Inferior parietal cortex (tissue), 1 donor: ENCODE measurements around the gene TRMT112.

Experiments used
- DNase-seq: peaks from one replicate; pipeline ENCODE4 v3.0.0-alpha.2; 2016; ENCODE audit errors: extremely low spot score

TRMT112 gene

DNA sequence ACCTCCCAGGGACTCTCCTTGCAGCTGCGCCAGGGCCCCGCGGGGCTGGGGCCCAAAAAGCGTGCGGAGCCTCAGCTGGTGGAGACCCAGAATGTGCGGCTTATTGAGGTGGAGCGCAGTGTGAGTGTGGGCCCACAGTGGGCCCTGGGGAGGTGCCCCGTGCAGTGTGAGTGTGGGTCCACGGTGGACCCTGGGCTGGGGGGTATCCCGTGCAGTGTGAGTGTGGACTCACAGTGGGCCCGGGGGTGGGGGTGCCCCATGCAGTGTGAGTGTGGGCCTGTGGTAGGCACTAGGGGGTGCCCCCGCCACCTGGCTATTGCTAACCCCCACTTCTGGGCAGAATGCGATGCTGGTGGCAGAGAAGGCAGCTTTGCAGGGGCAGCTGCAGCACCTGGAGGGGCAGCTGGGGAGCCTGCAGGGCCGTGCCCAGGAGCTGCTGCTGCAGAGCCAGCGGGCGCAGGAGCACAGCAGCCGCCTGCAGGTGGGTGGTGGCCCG lies 33.8 kb upstream of the TRMT112 start:
- DNase-seq, result no peak

- no peak for DNase-seq
Observed at GRCh38 chr11:64349404-64349803, 32.0 kb upstream of the TRMT112 start.

DNA sequence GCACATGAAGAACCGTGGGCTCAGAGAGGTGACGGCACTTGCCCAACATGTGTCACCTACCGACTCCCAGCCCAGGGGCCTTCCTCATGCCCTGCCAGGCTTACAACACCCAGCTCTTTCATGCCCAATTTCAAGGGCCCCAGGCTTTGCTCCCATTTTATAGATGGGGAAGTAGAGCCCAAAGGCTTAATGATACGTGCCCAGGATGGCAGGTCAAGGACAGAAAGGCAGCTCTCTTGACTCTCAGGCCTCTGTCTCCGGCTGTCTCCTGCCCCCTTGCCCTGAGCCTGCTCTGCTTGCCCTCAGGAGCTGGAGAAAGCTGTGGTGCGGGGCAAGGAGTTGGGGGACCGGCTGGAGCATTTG lies 31.6 kb upstream of the TRMT112 start:
- DNase-seq, result no peak

DNA sequence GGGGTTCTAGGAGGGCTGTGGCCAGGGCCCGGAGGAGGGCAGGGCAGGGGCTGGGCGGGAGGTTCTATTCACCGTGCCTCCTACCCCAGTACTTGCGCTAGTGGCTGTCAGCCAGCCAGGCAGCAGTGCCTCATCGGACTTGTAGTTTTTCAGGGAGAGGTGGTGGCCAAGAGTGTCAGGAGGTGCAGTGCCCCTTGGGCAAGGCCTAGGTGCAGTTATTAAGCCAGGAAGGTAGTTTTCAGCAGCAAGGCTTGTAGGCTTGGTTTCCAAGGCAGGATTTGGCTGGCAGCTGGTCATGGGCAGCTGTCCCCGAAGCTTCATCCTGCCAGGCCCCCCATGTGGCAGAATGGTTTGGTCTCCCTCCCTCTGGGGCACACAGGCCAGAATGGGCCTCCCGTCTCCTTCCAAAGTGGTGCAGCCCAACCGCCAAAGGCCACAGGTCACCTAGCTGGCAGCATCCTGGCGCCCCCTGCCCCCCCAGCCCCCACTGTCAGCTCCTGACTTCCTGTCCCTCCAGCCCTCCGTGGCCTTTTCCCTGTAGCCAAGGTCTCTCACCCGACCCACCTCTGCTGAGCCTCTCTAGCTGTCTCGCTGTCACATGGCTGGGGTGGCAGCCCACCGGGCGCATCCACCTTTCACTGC lies 31.1 kb upstream of the TRMT112 start:
- DNase-seq, result no peak

GRCh38 chr11:64347193-64347867 lies 30.0 kb upstream of the TRMT112 start:
- DNase-seq, result no peak

- no peak for DNase-seq
Observed at GRCh38 chr11:64344787-64345186, 27.4 kb upstream of the TRMT112 start.

- DNase-seq, result no peak
Observed at GRCh38 chr11:64343767-64344559, 26.6 kb upstream of the TRMT112 start.

- no peak for DNase-seq
Observed at GRCh38 chr11:64342869-64343745, 25.7 kb upstream of the TRMT112 start.

DNA sequence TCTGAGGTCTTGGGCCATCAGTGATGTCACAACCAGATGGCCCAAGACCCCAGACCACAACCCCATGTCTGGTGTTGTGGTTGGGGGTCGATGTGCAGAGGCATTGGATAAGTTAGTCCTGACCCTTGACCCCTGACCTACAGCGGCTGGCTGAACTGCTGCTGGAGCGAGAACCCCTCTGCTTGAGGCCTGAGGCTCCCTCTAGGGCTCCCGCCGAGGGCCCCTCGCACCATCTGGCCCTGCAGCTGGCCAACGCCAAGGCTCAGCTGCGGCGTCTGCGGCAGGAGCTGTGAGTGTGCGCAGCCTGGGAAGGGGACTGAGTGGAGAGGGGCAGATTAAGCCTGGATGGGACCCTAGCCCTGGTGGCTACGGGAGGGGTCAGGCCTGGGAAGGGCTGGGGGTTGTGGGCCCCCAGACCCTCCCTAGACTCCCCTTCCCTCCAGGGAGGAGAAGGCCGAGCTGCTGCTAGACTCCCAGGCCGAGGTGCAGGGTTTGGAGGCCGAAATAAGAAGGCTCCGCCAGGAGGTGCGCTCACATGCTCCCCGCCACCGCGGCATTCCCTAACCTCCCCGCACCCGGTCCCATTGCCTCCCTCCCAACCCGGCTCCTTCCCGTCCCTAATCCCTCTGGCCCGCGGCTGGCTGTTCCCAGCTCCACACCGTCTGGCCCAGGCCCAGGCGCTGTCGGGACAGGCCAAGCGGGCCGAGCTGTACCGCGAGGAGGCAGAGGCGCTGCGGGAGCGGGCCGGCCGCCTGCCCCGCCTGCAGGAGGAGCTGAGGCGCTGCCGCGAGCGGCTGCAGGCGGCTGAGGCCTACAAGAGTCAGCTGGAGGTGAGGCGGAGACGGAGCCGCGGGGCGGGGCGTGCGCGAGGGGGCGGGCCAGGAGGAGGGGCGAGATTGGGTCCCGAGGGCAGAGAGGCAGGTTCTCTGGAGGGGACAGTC lies 24.8 kb upstream of the TRMT112 start:
- DNase-seq, result peak; percentile 45

DNA sequence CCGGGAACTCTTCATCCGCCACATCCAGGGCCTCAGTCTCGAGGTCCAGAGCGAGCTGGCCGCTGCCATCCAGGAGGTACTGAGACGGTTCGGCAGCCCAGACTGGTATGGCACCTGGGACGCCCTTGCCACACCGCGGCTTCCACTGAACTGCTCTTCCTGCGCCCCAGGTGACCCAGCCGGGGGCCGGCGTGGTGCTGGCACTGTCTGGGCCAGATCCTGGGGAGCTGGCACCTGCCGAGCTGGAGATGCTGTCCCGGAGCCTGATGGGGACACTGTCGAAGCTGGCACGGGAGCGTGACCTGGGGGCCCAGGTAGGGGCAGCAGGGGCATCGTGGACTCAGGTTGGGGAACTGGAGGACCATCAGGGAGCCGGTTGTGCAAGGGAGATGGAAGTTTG lies 24.1 kb upstream of the TRMT112 start:
- DNase-seq, result no peak

GRCh38 chr11:64340671-64341335 lies 23.4 kb upstream of the TRMT112 start:
- no peak for DNase-seq

- no peak for DNase-seq
Observed at GRCh38 chr11:64339754-64340408, 22.5 kb upstream of the TRMT112 start, which contains the start of gene CCDC88B. CCDC88B (plus strand) TSS chr11:64340204; CDS start chr11:64340267, 63 bp downstream.

GRCh38 chr11:64339286-64339685 lies 21.9 kb upstream of the TRMT112 start:
- DNase-seq, result no peak

DNA sequence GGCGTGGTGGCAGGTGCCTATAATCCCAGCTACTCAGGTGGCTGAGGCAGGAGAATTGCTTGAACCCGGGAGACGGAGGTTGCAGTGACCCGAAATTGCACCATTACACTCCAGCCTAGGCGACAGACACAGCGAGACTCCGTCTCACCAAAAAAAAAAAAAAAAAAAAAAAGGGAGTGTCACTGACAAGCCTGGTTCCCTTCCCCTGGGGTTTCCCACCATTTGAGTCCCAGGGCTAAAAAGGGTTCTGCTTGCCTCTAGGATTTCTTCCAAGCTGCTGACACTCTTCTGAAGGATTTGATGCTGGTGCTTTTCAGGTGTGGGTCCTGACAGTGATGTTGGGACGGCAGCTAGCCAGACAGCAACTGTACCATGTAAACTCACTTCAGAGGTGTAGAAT lies 21.4 kb upstream of the TRMT112 start:
- no peak for DNase-seq

- DNase-seq, result no peak
Observed at GRCh38 chr11:64337538-64338249, 20.3 kb upstream of the TRMT112 start.

DNA sequence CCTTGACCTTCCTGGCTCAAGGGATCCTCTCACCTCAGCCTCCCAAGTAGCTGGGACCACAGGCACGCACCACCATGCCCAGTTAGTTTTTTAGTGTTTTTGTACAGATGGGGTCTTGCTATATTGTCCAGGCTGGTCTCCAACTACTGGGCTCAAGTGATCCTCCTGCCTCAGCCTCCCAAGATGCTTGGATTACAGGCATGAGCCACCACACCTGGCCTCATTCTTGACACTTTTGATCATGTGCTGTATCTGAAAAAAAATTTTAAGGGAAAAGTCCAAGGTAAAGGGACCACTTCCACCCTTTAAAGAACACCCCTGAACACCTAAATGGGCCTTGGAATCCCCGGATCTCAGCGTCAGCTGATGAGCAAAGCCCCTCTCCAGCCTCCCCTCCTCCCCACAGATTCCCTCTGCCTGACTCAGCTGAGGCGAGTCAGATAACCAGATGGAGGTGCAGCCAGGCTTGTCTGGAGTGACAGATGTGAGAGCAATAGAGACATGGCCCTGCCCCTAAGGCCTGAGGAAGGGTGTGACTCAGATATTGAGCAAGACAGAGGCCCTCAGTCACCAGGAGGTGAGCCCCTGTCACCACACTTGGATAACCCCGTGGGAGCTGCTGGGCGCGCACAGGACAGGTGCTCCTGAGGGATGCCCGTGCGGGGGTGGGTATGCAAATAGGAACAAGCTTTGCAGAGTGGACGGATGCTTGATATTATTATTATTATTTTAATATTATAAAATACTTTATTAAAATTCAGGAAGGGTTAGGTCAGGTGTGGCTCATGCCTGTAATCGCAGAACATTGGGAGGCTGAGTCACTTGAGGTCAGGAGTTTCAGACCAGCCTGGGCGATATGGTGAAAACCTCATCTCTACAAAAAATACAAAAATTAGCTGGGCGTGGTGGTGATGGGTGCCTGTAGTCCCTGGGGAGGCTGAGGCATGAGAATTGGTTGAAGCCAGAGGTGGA lies 17.7 kb upstream of the TRMT112 start:
- peak; percentile 47 for DNase-seq

GRCh38 chr11:64333556-64333955 lies 16.2 kb upstream of the TRMT112 start:
- DNase-seq, result no peak
